Measurements from ENCODE around the gene SDK1.

SDK1 gene

GRCh38 chr7:4274286-4274685, 973.2 kb downstream of the SDK1 start:
- DNase-seq (ENCODE audit: low read depth): no peak
- H3K4me3 ChIP-seq (ENCODE audit: low read depth, low read length): no peak overlapping the region
- in situ Hi-C loops (cut with HindIII; ENCODE audit: low sequenced_read_pairs): no loop called here
- TF ChIP-seq CTCF (IDR thresholded peaks at IDR 0.05; ENCODE audit: low read depth, low read length, missing control alignments): no peak

- H3K4me3 ChIP-seq (ENCODE audit: low read depth, low read length): no peak overlapping the region
- in situ Hi-C loops (cut with HindIII; ENCODE audit: low sequenced_read_pairs): no loop called here
- no peak for DNase-seq (ENCODE audit: low read depth)
- no peak for TF ChIP-seq CTCF (IDR thresholded peaks at IDR 0.05; ENCODE audit: low read depth, low read length, missing control alignments)
Measured at GRCh38 chr7:4277936-4278335, 976.9 kb downstream of the SDK1 start.

- H3K4me3 ChIP-seq (ENCODE audit: low read depth, low read length): no peak overlapping the region
- in situ Hi-C loops (cut with HindIII; ENCODE audit: low sequenced_read_pairs): no loop called here
- TF ChIP-seq CTCF (IDR thresholded peaks at IDR 0.05; ENCODE audit: low read depth, low read length, missing control alignments): no peak
- DNase-seq (ENCODE audit: low read depth): no peak
Measured at GRCh38 chr7:4279216-4279615, 978.2 kb downstream of the SDK1 start.

GRCh38 chr7:4281231-4281993, 980.4 kb downstream of the SDK1 start:
- no peak overlapping the region for H3K4me3 ChIP-seq (ENCODE audit: low read depth, low read length)
- TF ChIP-seq CTCF (IDR thresholded peaks at IDR 0.05; ENCODE audit: low read depth, low read length, missing control alignments): no peak
- DNase-seq (ENCODE audit: low read depth): no peak
- in situ Hi-C loops (cut with HindIII; ENCODE audit: low sequenced_read_pairs): no loop called here

- no peak overlapping the region for H3K4me3 ChIP-seq (ENCODE audit: low read depth, low read length)
- DNase-seq (ENCODE audit: low read depth): peak; percentile 2
- TF ChIP-seq CTCF (IDR thresholded peaks at IDR 0.05; ENCODE audit: low read depth, low read length, missing control alignments): no peak
- in situ Hi-C loops (cut with HindIII; ENCODE audit: low sequenced_read_pairs): no loop called here
Measured at GRCh38 chr7:4282434-4283223, 981.6 kb downstream of the SDK1 start.

- no peak for DNase-seq (ENCODE audit: low read depth)
- TF ChIP-seq CTCF (IDR thresholded peaks at IDR 0.05; ENCODE audit: low read depth, low read length, missing control alignments): no peak
- in situ Hi-C loops (cut with HindIII; ENCODE audit: low sequenced_read_pairs): no loop called here
- H3K4me3 ChIP-seq (ENCODE audit: low read depth, low read length): no peak overlapping the region
Measured at GRCh38 chr7:4286351-4286750, 985.3 kb downstream of the SDK1 start.

All from astrocyte of the cerebellum (primary cell).